Mesodermal cell (in vitro differentiated cells): Measurements from ENCODE around the gene SETD7.

ENCODE experiments used
- H3K27ac ChIP-seq: 2 replicates; pipeline ENCODE4 v1.7.0; 2013; ENCODE audit warnings: mild to moderate bottlenecking, low read depth, low read length, moderate library complexity; ENCODE audit not compliant: severe bottlenecking
- H3K36me3 ChIP-seq: 2 replicates; pipeline ENCODE4 v1.7.1; 2013; ENCODE audit warnings: mild to moderate bottlenecking, low read length, moderate library complexity; ENCODE audit not compliant: control insufficient read depth, insufficient read depth
- H3K4me1 ChIP-seq: one replicate; pipeline ENCODE4 v1.7.1; 2013; ENCODE audit warnings: mild to moderate bottlenecking, low read length; ENCODE audit not compliant: insufficient read depth, control insufficient read depth, poor library complexity, severe bottlenecking
- H3K4me3 ChIP-seq: 2 replicates; pipeline ENCODE4 v1.7.0; 2013; ENCODE audit warnings: low read length, control low read depth, mild to moderate bottlenecking; ENCODE audit not compliant: insufficient read depth, poor library complexity, severe bottlenecking; ENCODE audit errors: extremely low read depth
- H3K9me3 ChIP-seq: 2 replicates; pipeline ENCODE4 v1.7.1; 2013; ENCODE audit warnings: mild to moderate bottlenecking, low read length, moderate library complexity; ENCODE audit not compliant: control insufficient read depth
- WGBS, 2 experiments: methylation state at CpG; one replicate each; pipeline ENCODE4 v1.1.5; 2013; ENCODE audit warnings: missing lambda C conversion rate in 2 of 2; ENCODE audit not compliant: insufficient coverage in 2 of 2; 5-methylcytosine and 5-hydroxymethylcytosine counted together

SETD7 gene

GRCh38 chr4:139528377-139529005 is 27.5 kb downstream of the SETD7 start:
- Histone ChIP-seq H3K9me3 (no peaks in the 10 kb centered on the region), H3K4me3 (no peak overlapping the region), H3K4me1 (no peaks in the 10 kb centered on the region), H3K27ac (no peak overlapping the region), H3K36me3 (peaks cover 83% of the 10 kb centered on the region)
- WGBS, 2 experiments = 87% methylated on average over 2 of the region's 2 CpGs; no CpG with 5 or more reads in 1 of the 2 experiments

GRCh38 chr4:139526928-139527327 is 29.1 kb downstream of the SETD7 start:
- Histone ChIP-seq H3K27ac (no peak overlapping the region), H3K36me3 (peaks cover 84% of the 10 kb centered on the region), H3K4me1 (no peaks in the 10 kb centered on the region), H3K4me3 (no peak overlapping the region), H3K9me3 (no peaks in the 10 kb centered on the region)
- WGBS, 2 experiments = 80 to 86% methylated on average over 1 to 2 of the region's 2 CpGs

DNA sequence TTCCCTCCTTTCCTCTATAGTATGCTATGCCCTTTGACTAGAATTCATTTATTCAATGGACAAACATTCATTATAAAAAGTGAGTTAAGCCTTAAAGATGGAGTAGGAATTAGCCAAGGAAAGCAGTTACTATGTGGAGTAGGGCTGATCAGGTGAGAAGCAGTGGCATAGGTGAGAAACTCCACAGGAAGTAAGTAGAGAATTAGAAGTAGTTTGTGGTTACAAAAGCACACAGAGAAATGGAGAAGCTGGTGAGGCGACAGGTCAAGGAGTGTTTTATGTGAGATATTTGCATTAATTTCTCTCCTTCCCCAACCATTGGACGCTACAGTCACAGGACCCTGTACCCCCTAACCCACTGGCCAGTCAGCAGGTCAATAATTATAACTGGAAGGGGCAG is 30.6 kb downstream of the SETD7 start:
- no peaks in the 10 kb centered on the region for H3K9me3 ChIP-seq
- no peaks in the 10 kb centered on the region for H3K4me1 ChIP-seq
- WGBS, 2 experiments = no CpG with 5 or more reads among the region's 2 CpGs
- no peak overlapping the region for H3K27ac ChIP-seq
- H3K36me3 ChIP-seq = peaks cover 88% of the 10 kb centered on the region
- H3K4me3 ChIP-seq = no peak overlapping the region

DNA sequence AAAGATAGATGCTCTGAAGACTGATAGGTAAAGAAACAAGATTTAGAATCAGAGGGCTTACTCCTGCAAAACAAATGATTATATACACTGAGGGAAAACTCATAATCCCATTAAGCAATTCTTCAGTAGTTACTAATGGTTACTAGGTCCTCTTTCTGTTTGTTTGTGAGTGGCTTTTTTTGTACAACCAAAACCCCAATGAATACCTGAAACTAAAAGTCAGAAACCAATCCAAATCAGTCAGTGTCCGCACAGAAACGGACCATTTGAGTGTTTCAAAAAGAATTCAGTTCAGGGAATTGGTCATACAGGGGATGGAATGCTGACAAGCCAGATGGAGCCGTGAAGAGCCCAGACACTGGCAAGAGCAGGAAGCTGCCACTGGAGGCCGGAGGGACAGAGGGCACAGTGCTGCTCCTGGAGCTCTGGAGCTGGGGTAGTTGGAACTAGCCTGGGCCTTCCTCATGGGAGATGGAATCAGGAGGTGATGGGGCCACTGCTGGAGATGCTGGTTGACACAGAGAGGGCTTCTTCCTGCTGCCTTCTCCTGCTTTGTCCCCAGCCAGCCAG is 31.9 kb downstream of the SETD7 start:
- no peaks in the 10 kb centered on the region for H3K9me3 ChIP-seq
- peak overlapping the region; percentile 3 for H3K27ac ChIP-seq
- no peak overlapping the region for H3K4me3 ChIP-seq
- H3K36me3 ChIP-seq = peaks cover 95% of the 10 kb centered on the region
- 93 to 100% methylated on average over 3 to 4 of the region's 4 CpGs for WGBS, 2 experiments
- H3K4me1 ChIP-seq = no peaks in the 10 kb centered on the region

DNA sequence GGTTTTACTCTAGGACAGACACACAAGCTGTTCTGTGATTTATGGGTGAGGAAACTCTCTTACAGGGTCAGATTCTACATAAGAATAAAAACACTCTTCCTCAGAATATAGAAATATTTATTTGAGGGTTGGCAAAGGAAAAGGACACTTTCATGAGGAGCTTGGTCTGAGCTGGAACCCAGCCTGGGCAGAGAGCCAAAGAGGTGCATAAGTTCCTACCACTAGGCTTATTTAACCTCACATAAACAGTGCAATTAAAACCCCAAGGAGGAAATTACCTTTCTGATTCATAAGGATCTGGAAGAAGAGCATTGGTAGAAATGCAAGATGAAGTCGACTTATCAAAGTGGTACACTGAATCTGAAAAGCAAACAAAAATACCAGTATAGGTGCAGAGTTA is 32.9 kb downstream of the SETD7 start:
- H3K4me1 ChIP-seq = no peaks in the 10 kb centered on the region
- WGBS, 2 experiments = 86% methylated on average over 1 of the region's 1 CpG; no CpG with 5 or more reads in 1 of the 2 experiments
- H3K4me3 ChIP-seq = no peak overlapping the region
- H3K27ac ChIP-seq = no peak overlapping the region
- no peaks in the 10 kb centered on the region for H3K9me3 ChIP-seq
- H3K36me3 ChIP-seq = peaks cover 95% of the 10 kb centered on the region

DNA sequence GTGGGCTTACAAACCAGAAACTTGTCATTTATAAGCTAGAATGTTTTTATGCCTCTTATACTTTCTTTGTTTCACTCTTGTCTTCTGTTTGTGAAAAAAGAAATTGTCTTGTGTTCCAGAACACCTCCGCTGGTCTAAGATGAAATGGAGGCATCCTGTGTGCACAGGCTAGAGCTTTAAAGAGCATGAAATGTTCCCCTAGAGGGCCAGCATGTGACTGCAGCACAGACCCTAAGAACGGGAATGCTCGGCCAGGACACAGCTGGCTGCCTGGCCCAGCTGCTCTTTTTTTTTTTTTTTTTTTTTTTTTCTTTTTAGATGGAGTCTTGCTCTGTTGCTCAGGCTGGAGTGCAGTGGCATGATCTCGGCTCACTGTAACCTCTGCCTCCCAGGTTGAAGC is 33.6 kb downstream of the SETD7 start:
- no peak overlapping the region for H3K27ac ChIP-seq

DNA sequence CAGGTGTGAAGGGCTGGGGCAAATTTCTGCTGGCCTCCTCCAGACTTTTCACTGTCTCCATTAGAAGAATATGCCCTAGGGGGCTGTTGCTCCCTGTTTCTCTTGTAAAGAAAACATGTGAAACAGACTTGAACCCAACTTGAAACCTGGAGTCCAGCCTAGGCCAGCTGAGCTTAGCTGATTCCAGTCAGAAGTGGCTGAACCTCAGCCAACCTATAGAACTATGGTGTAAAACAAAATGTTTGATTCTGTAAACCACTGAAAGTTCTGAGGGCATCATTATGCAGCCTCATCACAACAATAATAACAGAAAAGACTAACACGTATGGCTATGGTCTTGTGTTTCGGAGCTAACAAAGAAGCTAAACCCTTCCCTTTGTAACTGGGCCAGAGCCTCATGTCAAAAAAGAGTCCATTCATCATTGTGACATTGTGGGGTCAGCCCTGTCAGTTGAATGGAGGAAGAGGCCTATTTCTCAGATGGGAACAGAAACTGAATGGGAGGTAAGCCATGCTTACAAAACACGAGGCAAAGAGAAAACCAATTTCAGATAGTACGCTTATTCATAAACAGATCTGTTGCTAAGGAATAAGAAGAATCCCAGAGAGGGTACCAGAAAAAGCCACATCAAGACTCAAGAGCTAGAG is 34.1 kb downstream of the SETD7 start:
- Histone ChIP-seq H3K27ac (no peak overlapping the region), H3K36me3 (peaks cover 95% of the 10 kb centered on the region), H3K9me3 (no peaks in the 10 kb centered on the region), H3K4me3 (no peak overlapping the region), H3K4me1 (no peaks in the 10 kb centered on the region)
- 96 to 100% methylated on average over 2 to 4 of the region's 4 CpGs for WGBS, 2 experiments

More for the DNA sequence above, 33.6 kb downstream of the SETD7 start:
- 70 to 91% methylated on average over 2 of the region's 4 CpGs for WGBS, 2 experiments
- H3K36me3 ChIP-seq = peaks cover 96% of the 10 kb centered on the region
- no peaks in the 10 kb centered on the region for H3K9me3 ChIP-seq
- H3K4me1 ChIP-seq = no peaks in the 10 kb centered on the region
- H3K4me3 ChIP-seq = no peak overlapping the region

GRCh38 chr4:139515531-139515958 is 40.5 kb downstream of the SETD7 start:
- H3K9me3 ChIP-seq = no peaks in the 10 kb centered on the region
- H3K36me3 ChIP-seq = peaks cover 92% of the 10 kb centered on the region
- no peak overlapping the region for H3K4me3 ChIP-seq
- H3K4me1 ChIP-seq = no peaks in the 10 kb centered on the region
- 87 to 98% methylated on average over 3 of the region's 4 CpGs for WGBS, 2 experiments
- H3K27ac ChIP-seq = no peak overlapping the region

DNA sequence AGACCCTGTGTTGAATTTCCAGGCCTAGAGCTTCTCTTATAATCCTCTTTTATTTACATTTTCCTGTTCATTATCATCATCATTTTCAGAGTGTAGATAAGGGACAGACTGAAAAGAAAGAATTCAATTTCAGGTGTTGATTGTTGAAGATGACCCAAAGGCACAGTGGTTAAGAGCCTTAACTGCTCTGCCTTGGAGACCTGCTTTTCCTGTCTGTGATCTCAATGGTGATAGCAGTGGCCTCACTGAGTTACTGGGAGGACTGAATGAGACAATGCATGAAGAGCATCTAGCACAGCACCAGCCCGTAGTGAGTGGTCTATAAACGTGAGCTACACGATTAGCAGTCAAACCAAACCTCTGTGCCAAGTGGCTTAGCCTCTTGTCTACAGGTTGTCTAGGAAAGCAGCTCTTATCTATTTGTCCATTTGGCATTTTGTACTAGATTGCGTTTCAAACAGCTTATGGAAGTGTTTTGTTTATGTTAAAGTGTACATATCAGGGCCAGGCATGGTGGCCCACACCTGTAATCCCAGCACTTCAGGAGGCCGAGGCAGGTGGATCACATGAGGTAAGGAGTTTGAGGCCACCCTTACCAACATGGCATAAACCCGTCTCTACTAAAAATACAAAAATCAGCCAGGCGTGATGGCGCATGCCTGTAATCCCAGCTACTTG is 41.5 kb downstream of the SETD7 start:
- H3K27ac ChIP-seq = no peak overlapping the region
- H3K4me1 ChIP-seq = no peaks in the 10 kb centered on the region
- 84 to 95% methylated on average over 5 to 7 of the region's 8 CpGs for WGBS, 2 experiments
- peaks cover 93% of the 10 kb centered on the region for H3K36me3 ChIP-seq
- no peaks in the 10 kb centered on the region for H3K9me3 ChIP-seq
- no peak overlapping the region for H3K4me3 ChIP-seq

DNA sequence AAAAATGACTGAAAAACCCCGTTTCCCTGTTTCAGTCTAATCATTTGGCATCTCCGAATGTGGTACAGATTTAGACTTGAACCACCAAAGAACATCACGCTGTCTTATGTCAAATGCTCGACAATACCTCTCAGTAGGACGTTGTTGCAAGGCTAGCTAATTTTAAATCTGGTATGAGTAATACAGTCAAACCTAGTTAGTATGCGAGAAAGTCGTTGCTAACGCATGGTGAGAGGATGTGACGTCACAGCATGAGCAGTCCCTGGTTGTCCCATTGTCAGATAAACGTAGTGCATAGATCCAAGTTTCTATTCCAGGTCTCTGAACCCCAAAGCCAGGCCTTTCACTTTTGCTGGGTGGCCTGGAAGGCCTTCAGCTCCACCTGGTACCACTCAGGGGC is 44.7 kb downstream of the SETD7 start:
- Histone ChIP-seq H3K27ac (peak overlapping the region; percentile 38), H3K9me3 (no peaks in the 10 kb centered on the region), H3K4me3 (no peak overlapping the region), H3K36me3 (peaks cover 85% of the 10 kb centered on the region), H3K4me1 (no peaks in the 10 kb centered on the region)
- WGBS, 2 experiments = 82 to 88% methylated on average over 9 to 10 of the region's 10 CpGs
